ENCODE measurements around the gene FRS3.

GRCh38 chr6:41763470-41763869 is 16.2 kb downstream of the FRS3 start:
- TF ChIP-seq CTCF (conservative IDR thresholded peaks at IDR 0.05; ENCODE audit: low read length) (no peak), EZH2phosphoT487 (IDR thresholded peaks at IDR 0.05; ENCODE audit: borderline replicate concordance, low read depth, low read length) (no peak)
